GM18867 (cell line): Measurements from ENCODE around the gene PKDREJ.
"Not testable (repeated sequence)": the region's sequence is repeated elsewhere in the genome, so short reads cannot be mapped to it uniquely, and the experiment has no call there.

Experiments used
- ATAC-seq: cut with Tn5 transposase; IDR thresholded peaks from one replicate; pipeline ENCODE4 v1.9.1; 2021; ENCODE audit warnings: mild to moderate bottlenecking, moderate library complexity; ENCODE audit not compliant: unreplicated experiment

The PKDREJ gene

GRCh38 chr22:46267431-46268279, 4.5 kb upstream of the PKDREJ start, which contains the start of gene TTC38:
TTC38 (plus strand) TSS chr22:46268008; CDS start chr22:46268040, 32 bp downstream.
- ATAC-seq: peak; percentile 80

- not testable (repeated sequence) for ATAC-seq
These were observed 2.5 kb upstream of the PKDREJ start for GRCh38 chr22:46265627-46266026.

DNA sequence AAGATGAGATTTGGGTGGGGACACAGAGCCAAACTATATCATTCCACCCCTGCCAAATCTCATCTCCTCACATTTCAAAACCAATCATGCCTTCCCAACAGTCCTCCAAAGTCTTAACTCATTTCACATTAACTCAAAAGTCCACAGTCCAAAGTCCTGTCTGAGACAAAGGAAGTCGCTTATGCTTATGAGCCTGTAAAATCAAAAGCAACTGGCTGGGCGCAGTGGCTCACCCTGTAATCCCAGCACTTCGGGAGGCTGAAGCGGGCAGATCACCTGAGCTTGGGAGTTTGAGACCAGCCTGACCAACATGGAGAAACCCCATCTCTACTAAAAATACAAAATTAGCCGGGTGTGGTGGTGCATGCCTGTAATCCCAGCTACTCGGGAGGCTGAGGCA, 1.4 kb upstream of the PKDREJ start:
- ATAC-seq: not testable (repeated sequence)

- ATAC-seq: no peak
These were observed 511 bp downstream of the PKDREJ start for GRCh38 chr22:46262449-46263215.

DNA sequence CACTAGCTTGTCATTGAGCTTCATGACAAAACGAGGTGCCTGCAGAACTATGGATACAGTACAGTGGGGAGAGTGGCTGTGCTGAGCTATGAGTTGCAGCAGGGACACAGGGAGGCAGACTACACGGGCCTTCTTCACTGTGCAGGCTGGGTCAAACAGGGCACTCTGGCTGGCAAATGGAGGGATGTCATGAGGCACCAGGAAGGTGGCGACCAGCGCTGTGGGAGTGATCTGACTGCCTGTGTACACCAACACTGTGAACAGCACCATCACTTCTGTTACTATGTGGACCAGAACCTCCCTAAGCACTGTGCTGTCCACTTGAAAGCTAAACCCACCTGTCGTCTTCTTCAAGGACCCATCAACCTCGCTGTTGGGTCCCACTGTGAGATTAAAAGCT, 3.1 kb downstream of the PKDREJ start:
- no peak for ATAC-seq

GRCh38 chr22:46259374-46259773, 3.8 kb downstream of the PKDREJ start:
- ATAC-seq: no peak

DNA sequence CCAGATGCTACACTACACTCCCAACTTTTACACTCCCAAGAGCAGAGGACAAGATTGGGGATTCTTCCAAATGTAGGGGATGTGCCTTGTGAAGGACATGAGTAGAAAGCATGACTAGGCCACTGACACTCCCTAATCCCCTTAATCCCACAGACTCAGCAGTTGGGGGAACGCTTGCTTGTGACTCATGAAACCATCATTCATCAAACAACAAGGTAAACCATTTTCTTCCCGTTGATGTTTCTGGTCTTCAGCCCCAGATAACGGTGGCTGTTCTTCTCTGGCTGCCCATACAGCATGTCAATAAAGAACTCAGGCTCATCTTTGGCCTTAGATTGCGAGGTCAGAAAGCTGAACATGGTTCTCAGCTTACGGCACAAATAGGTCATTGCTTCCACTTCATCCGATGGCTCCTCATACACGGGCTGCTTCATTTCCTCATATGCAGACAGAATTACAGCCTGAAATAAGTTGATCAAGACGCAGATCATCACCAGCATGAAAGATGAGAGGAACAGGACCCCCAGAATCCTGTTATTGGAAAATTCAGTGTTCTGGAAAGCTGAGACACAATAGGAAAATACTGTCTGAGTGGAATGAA, 6.7 kb downstream of the PKDREJ start:
- ATAC-seq: no peak

DNA sequence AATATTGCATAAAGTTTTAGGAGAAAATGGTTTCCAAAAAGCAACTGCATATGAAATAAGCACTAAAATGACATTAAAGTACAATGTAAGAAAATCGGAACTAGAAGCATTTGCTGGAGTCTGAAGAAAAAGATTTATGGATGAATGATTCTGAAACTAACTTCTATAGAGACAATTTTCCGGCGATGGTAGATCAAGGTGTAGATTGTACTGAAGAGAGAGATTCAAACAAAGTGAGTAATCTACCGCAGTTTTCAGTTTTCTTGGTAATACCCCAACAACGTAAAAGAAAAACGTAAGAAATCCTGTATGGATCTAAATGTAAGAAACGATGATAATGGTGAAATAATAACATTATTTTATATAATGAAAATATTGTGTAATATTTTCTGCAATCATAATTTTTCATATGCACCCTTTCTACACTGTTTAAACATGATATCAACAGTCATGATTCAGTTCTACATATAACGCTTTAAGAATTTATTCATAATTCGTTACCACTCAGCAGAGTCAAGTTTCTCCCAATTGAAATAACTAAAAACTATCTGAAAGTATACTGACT, 11.2 kb downstream of the PKDREJ start:
- ATAC-seq: no peak

DNA sequence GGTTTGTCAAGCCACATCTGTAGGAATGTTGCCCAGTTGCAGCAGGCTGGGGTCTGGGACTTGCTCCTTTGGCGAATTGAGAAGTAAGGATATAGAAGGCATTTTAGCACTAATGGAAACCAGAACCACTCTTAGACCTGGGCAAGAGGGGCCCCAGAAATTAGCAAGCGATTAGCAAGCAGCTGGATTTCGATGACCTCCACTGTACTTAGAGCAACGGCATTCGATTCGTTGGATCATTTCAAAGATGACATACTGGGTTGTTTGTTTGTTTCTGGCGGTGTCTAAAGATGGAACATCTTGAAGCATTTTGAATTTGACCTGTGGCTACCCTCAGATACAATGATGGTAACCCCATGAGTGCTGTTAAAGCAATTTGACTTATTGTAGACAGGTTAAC, 11.9 kb downstream of the PKDREJ start:
- ATAC-seq: no peak

DNA sequence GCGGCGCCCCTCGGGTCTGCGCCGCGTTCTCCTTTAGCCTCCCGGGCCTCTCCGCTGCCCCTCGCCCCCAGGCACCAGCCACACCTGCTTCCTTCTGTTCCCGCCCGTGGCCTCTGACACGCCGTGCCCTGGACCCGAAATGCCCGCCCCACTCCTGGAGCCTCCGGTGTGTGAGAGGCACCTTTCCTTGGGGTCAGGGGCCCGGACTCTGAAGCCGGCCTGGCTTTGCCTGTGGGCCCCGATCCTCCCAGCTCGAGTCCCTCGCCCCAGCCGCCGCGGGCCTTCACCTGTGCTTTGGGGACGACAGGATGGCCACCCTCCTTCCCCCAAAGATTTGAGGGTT, 12.4 kb downstream of the PKDREJ start:
- ATAC-seq: peak; percentile 17

DNA sequence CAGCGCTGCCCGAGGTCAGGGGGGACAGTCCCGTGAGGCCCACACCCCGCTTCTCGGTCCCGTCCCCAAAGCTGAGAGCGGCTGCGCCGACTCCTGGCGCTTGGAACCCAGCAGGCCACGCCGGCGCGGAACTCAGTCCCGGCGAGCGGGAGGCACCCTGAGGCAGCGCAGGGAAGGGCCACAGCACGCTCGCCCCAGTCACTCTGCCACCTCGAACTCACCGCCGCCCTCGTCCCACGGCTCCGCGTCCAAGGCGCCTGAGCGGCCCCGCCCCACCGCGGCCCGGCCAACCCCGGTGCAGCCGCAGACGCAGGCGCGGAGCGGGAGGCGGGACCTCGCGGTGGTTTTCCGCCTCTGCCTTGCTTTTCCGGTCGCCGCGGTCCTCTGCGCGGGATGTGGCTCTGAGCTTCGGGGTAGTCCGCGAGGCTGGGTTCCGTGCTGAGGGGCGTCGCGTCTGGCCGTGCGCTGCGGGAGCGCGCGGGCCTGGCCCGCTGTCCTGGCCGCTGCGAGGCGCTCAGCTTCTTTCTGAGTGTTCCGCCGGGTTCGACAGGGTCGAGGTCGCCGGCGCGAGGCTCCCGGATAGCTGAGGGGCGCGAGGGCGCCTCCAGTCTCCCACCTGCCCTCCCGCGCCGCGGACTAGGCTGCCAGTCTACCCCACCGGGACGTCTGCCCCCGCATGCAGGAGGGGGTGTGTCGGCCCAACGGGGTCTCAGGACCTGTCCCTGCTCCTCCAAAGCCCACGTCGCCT, 12.9 kb downstream of the PKDREJ start, which contains the start of gene CDPF1:
CDPF1 (minus strand) TSS at position 259 of the 748 bp plus-strand sequence. CDS start 2,009 bp downstream, outside the sequence.
- peak; percentile 83 for ATAC-seq

DNA sequence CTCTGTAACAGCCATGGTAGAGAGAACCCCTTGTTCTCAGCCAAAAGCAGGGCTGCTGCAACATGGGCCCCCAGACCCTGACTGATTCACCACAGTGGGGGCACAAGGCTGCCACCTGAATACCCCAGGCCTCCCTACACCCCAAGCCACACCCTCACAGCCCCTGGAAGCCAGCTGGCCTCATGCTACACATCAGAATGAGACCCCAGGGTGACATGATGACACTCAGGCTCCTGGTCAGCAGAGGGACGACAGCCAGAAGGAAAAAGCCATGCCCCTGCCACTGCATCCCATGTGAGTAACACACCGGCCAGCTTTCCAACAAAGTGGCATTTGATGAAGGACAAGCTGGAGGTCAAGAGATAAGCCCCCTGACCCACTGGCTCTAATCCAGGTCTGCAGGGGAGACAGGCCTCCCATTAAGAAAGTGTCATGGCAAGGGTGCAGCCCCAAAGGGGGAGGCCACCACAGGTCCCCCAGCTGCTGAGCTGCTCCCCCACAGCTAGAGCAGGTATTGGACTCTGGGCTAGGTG, 15.6 kb downstream of the PKDREJ start:
- ATAC-seq: no peak

- no peak for ATAC-seq
These were observed 17.0 kb downstream of the PKDREJ start for GRCh38 chr22:46246178-46246577.

DNA sequence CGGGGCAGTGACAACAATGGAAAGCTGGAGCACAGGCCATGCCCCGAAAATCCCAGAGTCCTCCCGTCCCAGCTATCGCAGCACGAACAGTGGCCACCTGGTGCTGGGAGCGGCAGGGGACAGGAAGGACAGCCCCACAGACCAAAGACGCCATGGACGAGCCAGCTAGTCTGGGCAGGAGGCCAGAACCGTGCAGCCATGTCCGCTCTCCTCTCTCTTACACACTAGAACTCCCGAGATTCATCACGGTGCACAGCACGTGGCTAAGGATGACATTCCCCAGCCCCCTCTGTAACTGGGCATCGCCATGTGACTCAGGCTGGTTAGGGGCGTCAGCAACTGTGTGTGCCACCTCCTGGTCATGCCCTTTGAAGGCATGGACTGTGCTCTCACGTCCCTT, 17.6 kb downstream of the PKDREJ start:
- no peak for ATAC-seq

DNA sequence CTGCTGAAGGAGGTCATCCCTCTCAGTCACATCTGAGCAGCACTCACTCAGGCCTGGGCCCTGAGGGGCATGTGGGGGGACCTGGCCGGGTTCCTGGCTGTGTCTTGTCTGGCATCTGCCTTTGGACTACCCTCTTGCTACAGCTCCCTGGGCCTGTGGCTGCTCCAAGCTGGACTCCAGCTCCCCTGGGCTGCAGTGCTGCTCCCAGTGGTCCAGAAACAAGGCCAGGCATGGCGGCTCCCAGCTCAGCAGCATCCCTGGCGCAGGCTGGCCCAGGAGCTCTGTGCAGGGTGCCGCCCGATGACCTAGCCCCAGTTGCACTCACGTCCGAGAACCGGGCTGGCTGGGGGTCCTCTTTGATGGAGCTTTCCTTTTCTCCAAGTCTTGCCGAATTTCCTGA, 18.4 kb downstream of the PKDREJ start:
- ATAC-seq: no peak

GRCh38 chr22:46242076-46242475, 21.1 kb downstream of the PKDREJ start:
- ATAC-seq: no peak

GRCh38 chr22:46241396-46242007, 21.6 kb downstream of the PKDREJ start:
- no peak for ATAC-seq

GRCh38 chr22:46240907-46241306, 22.2 kb downstream of the PKDREJ start:
- no peak for ATAC-seq

DNA sequence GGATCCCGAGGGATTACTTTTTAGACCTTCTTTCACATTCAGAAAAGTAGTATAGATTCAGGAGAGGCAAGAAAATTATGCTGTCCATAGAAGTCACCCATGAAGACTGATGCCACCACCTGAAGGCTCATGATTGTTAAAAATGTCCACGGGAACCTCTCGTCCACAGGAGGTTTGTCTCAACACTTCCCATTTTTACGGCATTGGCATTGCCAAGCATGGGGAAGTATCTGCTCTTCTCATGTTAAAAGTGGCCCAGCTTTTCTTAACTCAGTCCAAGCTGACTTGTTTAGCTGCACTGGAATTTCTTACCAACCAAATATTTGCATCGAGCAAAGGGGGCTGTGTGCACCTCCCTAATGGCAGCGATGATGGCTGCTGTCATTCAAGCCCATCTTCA, 22.6 kb downstream of the PKDREJ start:
- ATAC-seq: no peak

- ATAC-seq: no peak
These were observed 23.1 kb downstream of the PKDREJ start for GRCh38 chr22:46240073-46240472.
